ENCODE results near the gene PRELID3B.

Gene PRELID3B

GRCh38 chr20:58986286-58986967 is 56.2 kb downstream of the PRELID3B start:
- TF ChIP-seq, protein P1, sequence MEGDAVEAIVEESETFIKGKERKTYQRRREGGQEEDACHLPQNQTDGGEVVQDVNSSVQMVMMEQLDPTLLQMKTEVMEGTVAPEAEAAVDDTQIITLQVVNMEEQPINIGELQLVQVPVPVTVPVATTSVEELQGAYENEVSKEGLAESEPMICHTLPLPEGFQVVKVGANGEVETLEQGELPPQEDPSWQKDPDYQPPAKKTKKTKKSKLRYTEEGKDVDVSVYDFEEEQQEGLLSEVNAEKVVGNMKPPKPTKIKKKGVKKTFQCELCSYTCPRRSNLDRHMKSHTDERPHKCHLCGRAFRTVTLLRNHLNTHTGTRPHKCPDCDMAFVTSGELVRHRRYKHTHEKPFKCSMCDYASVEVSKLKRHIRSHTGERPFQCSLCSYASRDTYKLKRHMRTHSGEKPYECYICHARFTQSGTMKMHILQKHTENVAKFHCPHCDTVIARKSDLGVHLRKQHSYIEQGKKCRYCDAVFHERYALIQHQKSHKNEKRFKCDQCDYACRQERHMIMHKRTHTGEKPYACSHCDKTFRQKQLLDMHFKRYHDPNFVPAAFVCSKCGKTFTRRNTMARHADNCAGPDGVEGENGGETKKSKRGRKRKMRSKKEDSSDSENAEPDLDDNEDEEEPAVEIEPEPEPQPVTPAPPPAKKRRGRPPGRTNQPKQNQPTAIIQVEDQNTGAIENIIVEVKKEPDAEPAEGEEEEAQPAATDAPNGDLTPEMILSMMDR (IDR thresholded peaks at IDR 0.05; ENCODE audit: low read depth, low read length, missing control alignments) = no peak
- DNase-seq (ENCODE audit: low read depth) = no peak
- no peak overlapping the region for H3K4me3 ChIP-seq (ENCODE audit: low read depth, low read length)

GRCh38 chr20:58985656-58986055 is 56.9 kb downstream of the PRELID3B start:
- no peak overlapping the region for H3K4me3 ChIP-seq (ENCODE audit: low read depth, low read length)
- DNase-seq (ENCODE audit: low read depth) = no peak
- TF ChIP-seq, protein P1 (IDR thresholded peaks at IDR 0.05; ENCODE audit: low read depth, low read length, missing control alignments) = no peak

GRCh38 chr20:58984691-58985090 is 57.9 kb downstream of the PRELID3B start:
- no peak for DNase-seq (ENCODE audit: low read depth)
- no peak overlapping the region for H3K4me3 ChIP-seq (ENCODE audit: low read depth, low read length)
- TF ChIP-seq, protein P1 (IDR thresholded peaks at IDR 0.05; ENCODE audit: low read depth, low read length, missing control alignments) = no peak

Data from GM12864 (cell line).